ENCODE results near the gene PICALM. TPM values are rescaled to one million over a fixed set of nuclear protein-coding genes. Genes with fewer than 3 reads are reported as not detected.

Gene PICALM
- total and polyA plus RNA-seq, 4 donors, result 19.3 to 317 (median 108) TPM

DNA sequence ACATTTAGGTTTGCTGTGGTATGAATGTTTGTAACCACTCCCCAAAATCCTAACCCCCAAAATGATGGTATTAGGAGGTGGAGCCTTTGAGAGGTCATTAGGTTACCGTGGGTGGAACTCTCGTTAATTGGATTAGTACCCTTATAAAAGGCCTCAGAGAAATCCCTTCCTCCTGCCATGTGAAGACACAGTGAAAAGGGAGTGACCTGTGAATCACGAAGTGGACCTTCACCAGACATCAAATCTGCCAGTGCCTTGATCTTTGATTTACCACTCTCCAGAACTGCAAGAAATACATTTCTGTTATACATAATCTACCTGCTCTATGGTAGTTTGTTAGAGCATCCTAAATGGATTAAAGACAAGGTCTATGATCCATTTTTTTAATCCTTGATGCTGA lies 12.6 kb upstream of the PICALM start:
- H3K27ac ChIP-seq (ENCODE audit: low read depth in 1 of 2, low read length in 2 of 2), result no peak overlapping the region
- no peak for DNase-seq (ENCODE audit: low spot score)

DNA sequence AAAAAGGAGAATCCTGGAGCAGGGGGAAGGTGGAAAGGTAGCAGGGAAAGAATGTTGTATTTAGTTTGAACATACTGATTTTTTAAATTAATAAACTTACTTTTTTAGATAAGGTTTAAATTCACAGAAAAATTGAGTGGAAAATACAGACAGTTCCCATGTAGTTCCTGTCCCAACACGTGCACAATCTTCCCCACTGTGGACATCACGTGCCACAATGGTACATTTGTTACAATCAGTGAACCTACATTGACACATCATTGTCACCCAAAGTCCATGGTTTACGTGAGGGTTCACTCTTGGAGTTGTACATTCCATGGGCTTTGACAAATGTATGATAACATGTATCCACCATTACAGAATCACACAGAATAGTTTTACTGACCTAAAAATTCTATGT lies 10.5 kb upstream of the PICALM start:
- WGBS, result 95% methylated on average over 3 of the region's 3 CpGs
- H3K27me3 ChIP-seq (ENCODE audit: control insufficient read depth in 4 of 4, insufficient read depth in 4 of 4, low read length in 3 of 4), result no peaks in the 10 kb centered on the region
- no peak for DNase-seq (ENCODE audit: low spot score)
- H3K9me3 ChIP-seq (ENCODE audit: control insufficient read depth in 4 of 4, low read length in 3 of 4), result no peaks in the 10 kb centered on the region
- no peak overlapping the region for H3K9ac ChIP-seq (ENCODE audit: low read depth in 1 of 2, low read length in 2 of 2)
- no peaks in the 10 kb centered on the region for H3K4me1 ChIP-seq (ENCODE audit: control insufficient read depth in 4 of 4, insufficient read depth in 4 of 4, low read length in 3 of 4)
- TF ChIP-seq HNF4G (IDR thresholded peaks at IDR 0.05), result no peak
- no peak for TF ChIP-seq TAF1 (conservative IDR thresholded peaks at IDR 0.05)
- no peak for TF ChIP-seq RXRA (IDR thresholded peaks at IDR 0.05)
- TF ChIP-seq FOXA1 (IDR thresholded peaks at IDR 0.05), result no peak
- no peak for TF ChIP-seq YY1 (IDR thresholded peaks at IDR 0.05)
- TF ChIP-seq SP1 (IDR thresholded peaks at IDR 0.05), result no peak
- TF ChIP-seq, protein P1, sequence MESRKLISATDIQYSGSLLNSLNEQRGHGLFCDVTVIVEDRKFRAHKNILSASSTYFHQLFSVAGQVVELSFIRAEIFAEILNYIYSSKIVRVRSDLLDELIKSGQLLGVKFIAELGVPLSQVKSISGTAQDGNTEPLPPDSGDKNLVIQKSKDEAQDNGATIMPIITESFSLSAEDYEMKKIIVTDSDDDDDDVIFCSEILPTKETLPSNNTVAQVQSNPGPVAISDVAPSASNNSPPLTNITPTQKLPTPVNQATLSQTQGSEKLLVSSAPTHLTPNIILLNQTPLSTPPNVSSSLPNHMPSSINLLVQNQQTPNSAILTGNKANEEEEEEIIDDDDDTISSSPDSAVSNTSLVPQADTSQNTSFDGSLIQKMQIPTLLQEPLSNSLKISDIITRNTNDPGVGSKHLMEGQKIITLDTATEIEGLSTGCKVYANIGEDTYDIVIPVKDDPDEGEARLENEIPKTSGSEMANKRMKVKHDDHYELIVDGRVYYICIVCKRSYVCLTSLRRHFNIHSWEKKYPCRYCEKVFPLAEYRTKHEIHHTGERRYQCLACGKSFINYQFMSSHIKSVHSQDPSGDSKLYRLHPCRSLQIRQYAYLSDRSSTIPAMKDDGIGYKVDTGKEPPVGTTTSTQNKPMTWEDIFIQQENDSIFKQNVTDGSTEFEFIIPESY (IDR thresholded peaks at IDR 0.05), result no peak
- TF ChIP-seq, protein P2, sequence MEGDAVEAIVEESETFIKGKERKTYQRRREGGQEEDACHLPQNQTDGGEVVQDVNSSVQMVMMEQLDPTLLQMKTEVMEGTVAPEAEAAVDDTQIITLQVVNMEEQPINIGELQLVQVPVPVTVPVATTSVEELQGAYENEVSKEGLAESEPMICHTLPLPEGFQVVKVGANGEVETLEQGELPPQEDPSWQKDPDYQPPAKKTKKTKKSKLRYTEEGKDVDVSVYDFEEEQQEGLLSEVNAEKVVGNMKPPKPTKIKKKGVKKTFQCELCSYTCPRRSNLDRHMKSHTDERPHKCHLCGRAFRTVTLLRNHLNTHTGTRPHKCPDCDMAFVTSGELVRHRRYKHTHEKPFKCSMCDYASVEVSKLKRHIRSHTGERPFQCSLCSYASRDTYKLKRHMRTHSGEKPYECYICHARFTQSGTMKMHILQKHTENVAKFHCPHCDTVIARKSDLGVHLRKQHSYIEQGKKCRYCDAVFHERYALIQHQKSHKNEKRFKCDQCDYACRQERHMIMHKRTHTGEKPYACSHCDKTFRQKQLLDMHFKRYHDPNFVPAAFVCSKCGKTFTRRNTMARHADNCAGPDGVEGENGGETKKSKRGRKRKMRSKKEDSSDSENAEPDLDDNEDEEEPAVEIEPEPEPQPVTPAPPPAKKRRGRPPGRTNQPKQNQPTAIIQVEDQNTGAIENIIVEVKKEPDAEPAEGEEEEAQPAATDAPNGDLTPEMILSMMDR (IDR thresholded peaks at IDR 0.05; ENCODE audit: low read depth, low read length, missing input control), result no peak
- TF ChIP-seq NR2F2 (IDR thresholded peaks at IDR 0.05), result no peak
- TF ChIP-seq HNF4A (conservative IDR thresholded peaks at IDR 0.05), result no peak
- no peak for TF ChIP-seq RAD21 (IDR thresholded peaks at IDR 0.05)
- no peak for TF ChIP-seq JUND (IDR thresholded peaks at IDR 0.05)
- no peak for TF ChIP-seq FOXA2 (IDR thresholded peaks at IDR 0.05)
- TF ChIP-seq, protein P3, sequence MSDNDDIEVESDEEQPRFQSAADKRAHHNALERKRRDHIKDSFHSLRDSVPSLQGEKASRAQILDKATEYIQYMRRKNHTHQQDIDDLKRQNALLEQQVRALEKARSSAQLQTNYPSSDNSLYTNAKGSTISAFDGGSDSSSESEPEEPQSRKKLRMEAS (IDR thresholded peaks at IDR 0.05), result no peak
- no peak overlapping the region for H3K4me3 ChIP-seq (ENCODE audit: low read depth in 1 of 3, low read length in 3 of 3)
- H3K27ac ChIP-seq (ENCODE audit: low read depth in 1 of 2, low read length in 2 of 2), result no peak overlapping the region
- no peaks in the 10 kb centered on the region for H3K36me3 ChIP-seq (ENCODE audit: control insufficient read depth in 4 of 4, insufficient read depth in 3 of 4, low read depth in 1 of 4, low read length in 3 of 4)

More for the DNA sequence above, 12.6 kb upstream of the PICALM start:
- H3K36me3 ChIP-seq (ENCODE audit: control insufficient read depth in 4 of 4, insufficient read depth in 3 of 4, low read depth in 1 of 4, low read length in 3 of 4), result no peaks in the 10 kb centered on the region
- WGBS, result 90% methylated on average over 3 of the region's 3 CpGs
- H3K4me3 ChIP-seq (ENCODE audit: low read depth in 1 of 3, low read length in 3 of 3), result no peak overlapping the region
- TF ChIP-seq HNF4G (IDR thresholded peaks at IDR 0.05), result no peak
- H3K9me3 ChIP-seq (ENCODE audit: control insufficient read depth in 4 of 4, low read length in 3 of 4), result no peaks in the 10 kb centered on the region
- H3K9ac ChIP-seq (ENCODE audit: low read depth in 1 of 2, low read length in 2 of 2), result no peak overlapping the region
- H3K4me1 ChIP-seq (ENCODE audit: control insufficient read depth in 4 of 4, insufficient read depth in 4 of 4, low read length in 3 of 4), result no peaks in the 10 kb centered on the region
- H3K27me3 ChIP-seq (ENCODE audit: control insufficient read depth in 4 of 4, insufficient read depth in 4 of 4, low read length in 3 of 4), result no peaks in the 10 kb centered on the region

DNA sequence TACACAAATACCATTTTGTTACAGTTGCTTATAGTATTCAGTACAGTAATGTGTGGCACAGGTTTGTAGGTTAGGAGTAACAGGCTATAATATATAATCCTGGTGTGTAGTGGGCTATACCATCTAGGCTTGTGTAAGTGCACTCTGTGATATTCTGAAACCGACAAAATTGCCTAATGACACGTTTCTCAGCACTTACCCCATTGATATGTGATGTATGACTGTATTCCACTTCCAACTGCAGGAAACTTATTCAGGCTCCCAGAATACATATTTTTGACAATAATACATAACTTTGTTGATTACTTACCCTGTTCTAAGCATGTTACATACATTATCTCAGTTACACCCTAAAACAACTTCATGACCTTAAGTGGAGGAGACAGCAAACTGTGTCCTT lies 5.1 kb upstream of the PICALM start:
- DNase-seq (ENCODE audit: low spot score), result no peak
- WGBS, result 92% methylated on average over 2 of the region's 2 CpGs
- Histone ChIP-seq H3K9me3 (ENCODE audit: control insufficient read depth in 4 of 4, low read length in 3 of 4) (no peaks in the 10 kb centered on the region), H3K27ac (ENCODE audit: low read depth in 1 of 2, low read length in 2 of 2) (no peak overlapping the region), H3K36me3 (ENCODE audit: control insufficient read depth in 4 of 4, insufficient read depth in 3 of 4, low read depth in 1 of 4, low read length in 3 of 4) (no peaks in the 10 kb centered on the region), H3K9ac (ENCODE audit: low read depth in 1 of 2, low read length in 2 of 2) (no peak overlapping the region), H3K27me3 (ENCODE audit: control insufficient read depth in 4 of 4, insufficient read depth in 4 of 4, low read length in 3 of 4) (no peaks in the 10 kb centered on the region), H3K4me1 (ENCODE audit: control insufficient read depth in 4 of 4, insufficient read depth in 4 of 4, low read length in 3 of 4) (peaks cover 0 to 4% (median 3%) of the 10 kb centered on the region in 4 donors), H3K4me3 (ENCODE audit: low read depth in 1 of 3, low read length in 3 of 3) (no peak overlapping the region)
- TF ChIP-seq HNF4G (IDR thresholded peaks at IDR 0.05) (no peak), HNF4A (conservative IDR thresholded peaks at IDR 0.05) (no peak), NR2F2 (IDR thresholded peaks at IDR 0.05) (no peak), RAD21 (IDR thresholded peaks at IDR 0.05) (no peak), GABPA (IDR thresholded peaks at IDR 0.05 in 1 of 2, conservative IDR thresholded peaks at IDR 0.05 in 1 of 2) (no peak), EGR1 (IDR thresholded peaks at IDR 0.05; ENCODE audit: low read depth in 2 of 2) (no peak), RXRA (IDR thresholded peaks at IDR 0.05) (no peak), SP1 (IDR thresholded peaks at IDR 0.05) (no peak)
- TF ChIP-seq, protein P2 (IDR thresholded peaks at IDR 0.05; ENCODE audit: low read depth, low read length, missing input control), result no peak
- TF ChIP-seq, protein P4, sequence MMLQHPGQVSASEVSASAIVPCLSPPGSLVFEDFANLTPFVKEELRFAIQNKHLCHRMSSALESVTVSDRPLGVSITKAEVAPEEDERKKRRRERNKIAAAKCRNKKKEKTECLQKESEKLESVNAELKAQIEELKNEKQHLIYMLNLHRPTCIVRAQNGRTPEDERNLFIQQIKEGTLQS (IDR thresholded peaks at IDR 0.05), result no peak
- TF ChIP-seq, protein P1 (IDR thresholded peaks at IDR 0.05), result no peak

Data from liver (tissue), 9 donors.